ENCODE data around the gene RPS6KA2. TPM values are rescaled to one million over a fixed set of nuclear protein-coding genes. Genes with fewer than 3 reads are reported as not detected.
"Not testable (repeated sequence)": the region's sequence is repeated elsewhere in the genome, so short reads cannot be mapped to it uniquely, and the experiment has no call there.

Gene RPS6KA2
- total RNA-seq, 1 donor from 2014 or later, result 12.3 TPM

DNA sequence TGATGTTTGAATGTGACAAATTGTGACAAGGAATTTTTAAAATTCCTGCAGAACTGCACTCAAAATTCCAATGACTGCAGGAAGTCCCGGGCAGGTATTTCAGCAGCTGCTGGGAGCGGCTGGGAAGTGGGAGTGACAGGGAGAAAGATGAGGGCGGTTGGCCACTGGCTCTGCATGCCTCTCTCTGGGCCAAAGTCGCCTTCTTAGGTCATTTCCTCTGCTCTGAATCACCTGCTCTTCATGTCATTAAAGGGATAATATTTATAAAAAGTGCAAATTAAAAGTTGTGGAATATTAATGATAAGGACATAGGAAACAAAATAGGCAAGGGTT is 84.5 kb downstream of the RPS6KA2 start:
- no peak for DNase-seq (ENCODE audit: low spot score in 2 of 2, unreplicated experiment in 2 of 2)
- H3K36me3 Mint-ChIP-seq, result no peaks in the 10 kb centered on the region
- H3K4me3 Mint-ChIP-seq, result no peak overlapping the region
- peak overlapping the region; percentile 51 for H3K27ac Mint-ChIP-seq
- TF ChIP-seq CTCF (IDR thresholded peaks at IDR 0.05; ENCODE audit: unreplicated experiment), result no peak
- H3K9me3 Mint-ChIP-seq, result no peaks in the 10 kb centered on the region
- no peaks in the 10 kb centered on the region for H3K27me3 Mint-ChIP-seq (ENCODE audit: low read depth)
- H3K4me1 Mint-ChIP-seq, result peaks cover 25% of the 10 kb centered on the region

DNA sequence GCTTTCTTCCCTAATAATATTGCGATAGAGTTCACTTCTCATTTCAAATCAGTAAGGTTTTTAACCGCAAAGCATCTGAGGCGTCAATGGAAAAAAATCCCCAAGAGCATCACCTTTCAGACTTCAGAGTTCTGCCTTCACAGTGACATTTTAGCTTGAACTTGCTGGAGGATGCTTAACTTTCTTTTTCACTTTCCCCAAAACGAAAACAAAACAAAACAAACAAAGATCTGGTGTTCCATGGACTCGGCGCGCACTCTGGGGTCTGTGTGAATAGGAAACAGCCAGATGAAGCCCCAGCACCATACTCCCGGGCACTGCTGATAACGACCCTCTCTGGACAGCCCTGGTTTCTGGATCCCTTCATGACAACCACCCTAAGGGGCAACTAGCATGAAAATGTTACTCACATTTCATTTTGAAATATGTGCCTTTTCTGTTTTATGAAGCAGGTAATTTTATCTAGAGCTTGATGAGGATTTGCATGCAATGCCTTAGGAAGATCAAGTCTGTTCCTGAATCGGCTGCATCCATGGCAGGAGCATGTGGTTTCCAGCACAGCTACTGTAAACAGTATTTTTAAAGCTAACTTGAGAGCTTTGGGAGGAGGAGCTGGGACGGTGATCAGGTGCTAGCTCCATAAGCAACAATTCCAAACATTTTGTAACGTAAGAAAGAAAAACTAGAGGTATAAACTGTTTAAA is 85.0 kb downstream of the RPS6KA2 start:
- no peak overlapping the region for H3K4me3 Mint-ChIP-seq
- H3K4me1 Mint-ChIP-seq, result peaks cover 25% of the 10 kb centered on the region
- no peaks in the 10 kb centered on the region for H3K36me3 Mint-ChIP-seq
- no peaks in the 10 kb centered on the region for H3K9me3 Mint-ChIP-seq
- no peak for TF ChIP-seq CTCF (IDR thresholded peaks at IDR 0.05; ENCODE audit: unreplicated experiment)
- no peak for DNase-seq (ENCODE audit: low spot score in 2 of 2, unreplicated experiment in 2 of 2)
- peak overlapping the region; percentile 49 for H3K27ac Mint-ChIP-seq
- no peaks in the 10 kb centered on the region for H3K27me3 Mint-ChIP-seq (ENCODE audit: low read depth)

DNA sequence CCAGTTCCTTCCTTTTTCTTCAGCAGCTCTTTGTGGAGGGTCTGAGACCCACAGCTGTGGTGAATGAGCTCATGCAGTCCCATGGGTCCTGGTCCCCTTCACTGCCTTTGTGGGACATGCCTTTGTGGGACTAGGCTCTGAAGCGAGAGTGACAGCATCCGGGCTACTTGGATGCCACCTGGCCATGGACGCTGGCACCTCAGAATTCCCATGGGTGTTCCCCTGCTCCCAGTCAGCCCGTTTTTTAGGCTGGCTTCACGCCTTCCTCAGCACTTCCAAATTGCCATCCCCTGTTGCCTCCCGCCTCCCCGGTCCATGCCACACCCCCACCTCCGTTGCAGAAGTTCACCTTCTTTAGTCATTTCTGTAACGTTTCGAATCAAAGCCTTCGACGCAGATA is 85.7 kb downstream of the RPS6KA2 start:
- Mint-ChIP-seq H3K27me3 (ENCODE audit: low read depth) (no peaks in the 10 kb centered on the region), H3K27ac (no peak overlapping the region), H3K4me3 (no peak overlapping the region), H3K4me1 (peaks cover 25% of the 10 kb centered on the region), H3K9me3 (no peaks in the 10 kb centered on the region), H3K36me3 (no peaks in the 10 kb centered on the region)
- no peak for DNase-seq (ENCODE audit: low spot score in 2 of 2, unreplicated experiment in 2 of 2)
- no peak for TF ChIP-seq CTCF (IDR thresholded peaks at IDR 0.05; ENCODE audit: unreplicated experiment)

DNA sequence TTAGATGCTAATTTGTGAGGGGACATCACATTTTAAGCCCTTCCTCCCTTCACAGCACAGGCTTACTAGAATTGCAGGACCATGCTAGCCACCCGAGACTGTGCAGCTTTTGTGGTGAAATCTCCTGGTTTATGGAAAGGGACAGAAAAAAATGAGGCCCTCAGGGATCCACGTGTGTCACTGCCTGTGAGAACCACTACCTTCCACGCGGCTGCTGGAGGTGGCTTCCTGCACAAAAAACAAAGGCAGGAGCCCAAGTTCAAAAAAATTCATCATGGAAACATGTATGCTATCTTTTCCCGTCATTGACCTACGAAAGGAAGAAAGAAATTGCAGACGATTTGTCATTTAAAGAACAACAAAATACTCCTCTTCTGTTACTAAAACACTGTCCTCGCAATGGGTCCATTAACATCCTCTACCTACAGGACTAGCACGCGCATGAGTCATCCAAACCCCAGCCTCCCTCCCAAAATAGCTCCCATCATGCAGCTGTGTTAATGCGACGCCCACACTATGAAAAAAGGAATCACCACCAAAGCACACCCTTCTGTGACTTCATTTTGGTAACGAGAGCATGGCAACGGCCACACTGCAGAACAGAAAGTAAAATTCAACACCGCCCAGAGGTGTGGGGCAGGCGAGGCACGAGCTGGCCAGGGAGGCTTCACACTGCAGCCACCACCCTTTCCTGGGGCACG is 86.3 kb downstream of the RPS6KA2 start:
- no peak for TF ChIP-seq CTCF (IDR thresholded peaks at IDR 0.05; ENCODE audit: unreplicated experiment)
- Mint-ChIP-seq H3K27ac (no peak overlapping the region), H3K9me3 (no peaks in the 10 kb centered on the region), H3K4me1 (peaks cover 25% of the 10 kb centered on the region), H3K27me3 (ENCODE audit: low read depth) (no peaks in the 10 kb centered on the region), H3K4me3 (no peak overlapping the region), H3K36me3 (no peaks in the 10 kb centered on the region)
- no peak for DNase-seq (ENCODE audit: low spot score in 2 of 2, unreplicated experiment in 2 of 2)

DNA sequence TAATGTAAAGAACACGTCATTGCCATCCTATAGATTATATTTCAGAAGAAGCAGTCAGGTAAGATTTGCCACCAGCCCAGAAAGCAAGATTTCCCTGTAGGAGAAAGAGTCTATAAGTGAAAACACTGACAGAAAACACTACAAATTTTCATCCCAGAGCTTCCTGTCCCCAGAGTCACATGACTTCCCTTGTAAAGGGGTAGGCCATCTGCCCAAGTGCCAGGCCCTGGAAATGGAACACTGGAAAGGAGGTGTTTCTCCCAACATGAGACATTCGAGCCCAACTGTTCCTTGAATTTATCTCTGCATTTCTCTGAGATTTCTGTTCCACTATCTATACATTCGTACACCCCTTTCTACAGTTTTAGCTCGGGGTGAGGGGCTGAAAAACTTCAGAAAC is 87.5 kb downstream of the RPS6KA2 start:
- no peaks in the 10 kb centered on the region for H3K9me3 Mint-ChIP-seq
- peaks cover 25% of the 10 kb centered on the region for H3K4me1 Mint-ChIP-seq
- H3K36me3 Mint-ChIP-seq, result no peaks in the 10 kb centered on the region
- TF ChIP-seq CTCF (IDR thresholded peaks at IDR 0.05; ENCODE audit: unreplicated experiment), result no peak
- no peak for DNase-seq (ENCODE audit: low spot score in 2 of 2, unreplicated experiment in 2 of 2)
- no peak overlapping the region for H3K27ac Mint-ChIP-seq
- no peak overlapping the region for H3K4me3 Mint-ChIP-seq
- no peaks in the 10 kb centered on the region for H3K27me3 Mint-ChIP-seq (ENCODE audit: low read depth)

DNA sequence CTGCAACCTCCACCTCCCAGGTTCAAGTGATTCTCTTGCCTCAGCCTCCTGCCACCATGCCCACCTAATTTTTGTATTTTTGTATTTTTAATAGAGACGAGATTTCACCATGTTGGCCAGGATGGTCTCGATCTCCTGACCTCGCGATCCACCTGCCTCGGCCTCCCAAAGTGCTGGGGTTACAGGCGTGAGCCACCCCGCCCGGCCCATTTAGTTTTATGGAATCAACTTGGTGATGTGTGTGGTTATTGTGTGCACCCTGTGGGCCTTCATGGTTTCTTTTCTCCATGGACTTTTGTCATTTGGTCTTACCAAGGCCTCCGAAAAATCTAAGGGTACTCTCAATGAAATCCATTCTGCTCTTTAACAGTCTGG is 88.1 kb downstream of the RPS6KA2 start:
- H3K4me3 Mint-ChIP-seq; H3K9me3 Mint-ChIP-seq; DNase-seq (ENCODE audit: low spot score in 2 of 2, unreplicated experiment in 2 of 2); H3K27me3 Mint-ChIP-seq (ENCODE audit: low read depth); H3K36me3 Mint-ChIP-seq; H3K27ac Mint-ChIP-seq: not testable (repeated sequence)
- H3K4me1 Mint-ChIP-seq, result peaks cover 21% of the 10 kb centered on the region

Measured in mesothelial cell of epicardium (in vitro differentiated cells).